GM21447 (cell line): ENCODE results near the gene NOVA2.

Experiments
- ATAC-seq: cut with Tn5 transposase; IDR thresholded peaks from one replicate; pipeline ENCODE4 v1.9.1; 2021; ENCODE audit not compliant: unreplicated experiment

The NOVA2 gene

GRCh38 chr19:46002678-46003275 lies 29.1 kb upstream of the NOVA2 start:
- ATAC-seq = no peak

- no peak for ATAC-seq
Measured at GRCh38 chr19:46000491-46001246, 27.0 kb upstream of the NOVA2 start.

DNA sequence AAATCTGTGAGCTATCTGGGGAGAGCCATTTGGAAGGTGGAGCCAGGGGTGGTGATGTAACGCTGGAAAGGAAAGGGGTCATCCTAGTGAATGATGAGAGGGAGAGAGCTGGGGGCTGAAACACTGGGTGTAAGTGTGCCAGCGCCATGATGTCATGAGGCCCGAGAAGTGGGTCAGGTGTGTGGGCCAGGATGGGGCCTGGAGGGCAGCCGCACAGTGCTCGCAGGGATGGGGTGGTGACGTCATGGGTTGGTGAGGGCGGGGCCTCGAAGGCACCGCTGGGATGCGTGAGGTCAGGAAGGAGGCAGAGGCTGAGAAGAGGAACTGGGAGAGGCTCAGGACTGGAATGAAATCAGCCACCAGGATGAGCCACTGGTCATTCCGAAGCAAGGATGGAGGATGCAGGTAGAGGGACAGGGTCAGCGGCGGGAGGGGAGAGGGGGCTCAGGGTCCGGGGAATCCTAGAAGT lies 26.0 kb upstream of the NOVA2 start:
- ATAC-seq = no peak

GRCh38 chr19:45998834-45999233 lies 25.2 kb upstream of the NOVA2 start:
- no peak for ATAC-seq

DNA sequence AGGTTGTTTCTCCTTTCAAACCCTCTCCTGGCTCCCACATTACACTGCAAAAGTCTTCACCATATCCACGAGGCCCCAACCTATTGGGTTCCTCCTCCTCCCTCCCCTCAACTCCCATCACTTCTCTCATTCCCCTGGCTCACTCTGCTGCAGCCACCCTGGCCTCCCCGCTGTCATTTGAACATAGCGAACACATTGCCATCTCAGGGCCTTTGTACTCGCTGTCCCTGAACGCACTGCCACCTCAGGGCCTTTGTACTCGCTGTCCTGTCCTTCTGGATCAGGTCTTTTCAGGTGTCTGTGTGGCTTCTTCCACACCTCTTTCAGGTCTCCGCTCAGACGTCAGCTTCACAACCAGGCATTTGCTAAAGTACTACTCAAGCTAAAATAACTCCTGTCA lies 23.3 kb upstream of the NOVA2 start:
- no peak for ATAC-seq

- no peak for ATAC-seq
Measured at GRCh38 chr19:45995715-45996385, 22.2 kb upstream of the NOVA2 start.

DNA sequence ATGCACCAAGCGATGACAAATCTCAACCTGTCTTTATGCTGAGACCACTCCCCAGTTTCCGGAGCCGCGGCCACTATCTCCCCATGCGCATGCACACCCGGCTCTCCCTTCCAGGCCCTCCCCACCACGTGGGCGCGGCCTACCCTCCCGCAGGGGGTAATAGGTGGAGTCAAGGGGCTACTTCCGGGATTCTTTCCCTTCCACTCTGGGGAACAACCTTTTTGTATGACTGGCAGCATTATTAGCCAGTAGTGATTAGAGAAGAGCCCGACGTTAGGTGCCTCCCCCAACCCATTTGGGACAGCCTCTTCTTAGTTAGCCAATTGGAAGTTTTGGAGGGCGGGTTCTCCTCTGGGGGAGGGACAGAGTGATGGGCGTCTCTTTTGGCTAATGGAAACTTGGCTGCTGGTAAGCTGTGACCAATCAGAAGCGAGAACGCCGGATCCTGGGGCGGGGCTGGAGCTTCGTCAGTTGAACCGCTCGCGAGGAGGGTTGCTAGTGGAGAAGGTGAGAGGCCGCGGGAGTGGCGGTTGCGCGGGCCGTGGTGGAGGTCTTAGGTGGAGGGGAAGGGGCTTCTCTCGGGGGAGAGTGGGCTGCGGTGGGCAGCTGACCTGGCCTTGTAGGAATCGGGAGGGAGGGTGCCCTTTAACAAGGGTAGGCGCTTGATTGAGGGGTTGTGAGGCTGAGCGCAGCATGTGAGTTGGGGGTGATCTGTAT lies 21.5 kb upstream of the NOVA2 start, which contains the start of gene CCDC61:
TSS of gene CCDC61 (plus strand) at position 470 of the 717 bp plus-strand sequence. CDS start 7,552 bp downstream, outside the sequence.
- ATAC-seq = peak; percentile 96

GRCh38 chr19:45994456-45994997 lies 20.9 kb upstream of the NOVA2 start:
- ATAC-seq = no peak

DNA sequence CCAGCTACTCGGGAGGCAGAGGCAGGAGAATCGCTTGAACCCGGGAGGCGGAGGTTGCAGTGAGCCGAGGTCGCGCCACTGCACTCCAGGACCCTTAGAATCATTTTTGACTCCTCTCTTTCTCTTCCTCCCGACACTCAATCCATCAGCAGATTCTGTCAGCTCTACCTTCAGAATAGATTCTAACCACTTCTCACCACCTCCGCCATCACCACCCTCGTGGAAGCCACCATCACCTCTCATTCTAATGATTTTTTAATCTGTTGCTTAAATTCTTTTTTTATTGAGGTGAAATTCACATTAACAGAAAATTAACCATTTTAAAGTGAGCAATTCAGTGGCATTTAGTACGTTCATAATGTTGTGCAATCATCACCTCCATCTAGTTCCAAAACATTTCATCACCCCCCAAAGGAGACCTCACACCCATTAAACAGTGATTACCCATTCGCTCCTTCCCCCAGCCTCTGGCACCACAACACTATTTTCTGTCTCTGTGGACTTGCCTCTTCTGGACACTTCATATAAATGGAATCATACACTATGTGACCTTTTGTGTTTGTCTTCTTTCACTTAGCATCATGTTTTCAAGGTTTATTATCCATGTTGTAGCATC lies 16.6 kb upstream of the NOVA2 start:
- no peak for ATAC-seq

DNA sequence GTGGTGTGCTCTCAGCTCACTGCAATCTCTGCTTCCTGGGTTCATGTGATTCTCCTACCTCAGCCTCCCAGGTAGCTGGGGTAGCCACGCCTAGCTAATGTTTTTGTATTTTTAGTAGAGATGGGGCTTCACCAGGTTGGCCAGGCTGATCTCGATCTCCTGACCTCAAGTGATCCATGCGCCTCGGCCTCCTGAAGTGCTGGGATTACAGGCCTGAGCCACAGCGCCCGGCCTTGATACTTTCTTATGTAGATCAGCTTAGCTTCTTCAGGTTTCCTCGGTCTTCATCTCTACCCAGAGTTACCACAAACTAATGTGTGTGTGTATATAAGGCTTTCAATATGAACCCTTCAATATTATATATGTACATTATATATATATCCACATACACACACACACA lies 11.7 kb upstream of the NOVA2 start:
- no peak for ATAC-seq

GRCh38 chr19:45981350-45981749 lies 7.7 kb upstream of the NOVA2 start:
- ATAC-seq = no peak

- ATAC-seq = no peak
Measured at GRCh38 chr19:45978156-45978555, 4.5 kb upstream of the NOVA2 start.

DNA sequence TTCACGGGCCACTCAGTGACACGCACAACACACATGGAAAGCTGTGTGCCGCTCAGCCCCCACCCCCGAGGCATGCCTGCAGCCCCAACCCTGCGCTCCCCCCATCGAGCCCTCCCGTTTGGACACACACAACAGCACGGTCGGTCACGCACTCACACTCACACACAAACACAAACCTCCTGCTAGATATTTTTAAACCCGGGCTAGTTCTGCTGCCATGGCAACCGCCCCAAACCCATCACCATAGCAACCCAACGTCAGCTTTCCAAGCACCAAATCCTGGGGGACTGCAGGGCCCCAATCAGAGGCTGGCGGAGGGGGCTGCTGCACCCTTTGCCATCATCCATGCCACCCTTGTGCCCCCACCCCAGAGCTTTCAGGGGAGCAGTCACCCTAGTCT lies 2.5 kb upstream of the NOVA2 start:
- ATAC-seq = no peak

DNA sequence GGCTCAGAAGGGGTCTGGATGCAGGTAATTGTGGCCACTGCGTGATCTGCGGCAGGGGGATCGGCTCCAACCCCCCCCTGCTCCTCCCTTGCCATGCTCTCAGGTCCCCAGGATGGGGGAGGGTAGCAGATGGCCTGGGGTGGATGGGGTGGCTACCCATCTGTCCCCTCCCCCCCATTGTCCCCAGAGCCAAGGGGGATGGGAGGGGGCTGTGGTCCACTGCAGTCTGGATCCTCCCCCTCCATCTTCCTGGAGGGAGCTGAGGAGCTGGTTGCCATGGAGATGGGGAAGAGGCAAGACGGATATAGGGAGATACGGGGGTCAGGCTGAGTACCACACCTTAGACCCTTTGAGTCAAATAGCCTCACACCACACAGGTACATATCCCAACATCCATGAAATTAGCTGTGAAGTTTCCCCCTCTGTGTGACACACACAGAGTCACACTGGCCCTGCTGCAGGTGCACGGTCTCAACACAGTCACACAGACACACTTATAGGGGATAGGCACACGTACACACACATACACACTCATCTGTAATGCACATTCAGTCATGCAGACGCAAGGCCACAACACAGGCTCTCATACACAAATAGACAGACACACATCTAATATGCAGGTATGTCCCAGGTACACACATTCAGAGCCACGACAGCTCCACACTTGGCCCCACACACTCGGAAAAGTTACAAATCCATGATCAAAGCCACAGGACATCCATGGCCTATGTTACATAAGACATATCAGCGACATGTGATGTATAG lies 1.8 kb upstream of the NOVA2 start:
- ATAC-seq = no peak

DNA sequence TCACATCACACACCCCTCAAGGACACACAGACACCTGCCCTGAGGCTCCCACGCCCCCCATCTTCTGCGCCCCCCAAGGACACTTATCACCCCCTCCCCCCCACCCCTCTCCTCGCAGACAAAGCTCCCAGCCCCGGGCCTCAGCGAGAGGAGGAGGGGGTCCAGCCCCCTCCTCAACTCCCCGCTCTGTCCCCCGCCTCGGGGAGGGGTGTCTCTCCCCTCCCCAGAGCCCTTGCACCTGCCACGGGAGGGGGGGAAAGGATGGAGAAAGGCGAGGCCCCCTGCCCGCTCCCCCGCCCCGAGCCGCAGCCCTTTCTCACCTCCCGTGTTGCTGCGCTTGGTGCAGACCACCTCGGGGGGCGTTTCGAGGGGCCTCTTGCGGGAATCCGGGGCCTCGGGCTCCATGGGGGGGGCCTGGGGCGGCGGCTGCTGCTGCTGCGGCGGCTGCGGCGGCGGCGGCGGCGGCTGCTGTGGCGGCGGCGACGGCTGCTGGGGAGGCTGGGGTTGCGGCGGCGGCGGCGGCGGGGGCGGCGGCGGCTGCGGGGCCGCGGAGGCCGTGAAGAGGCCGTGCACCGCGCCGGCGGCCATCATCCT lies 621 bp downstream of the NOVA2 start:
- no peak for ATAC-seq

GRCh38 chr19:45972081-45972946 lies 1.4 kb downstream of the NOVA2 start:
- ATAC-seq = no peak

GRCh38 chr19:45971260-45971902 lies 2.3 kb downstream of the NOVA2 start:
- ATAC-seq = no peak

- ATAC-seq = no peak
Measured at GRCh38 chr19:45969676-45970075, 4.0 kb downstream of the NOVA2 start.
